Measurements from ENCODE around the gene PPOX. TPM values are rescaled to one million over a fixed set of nuclear protein-coding genes. Genes with fewer than 3 reads are reported as not detected.

Gene PPOX
- total RNA-seq, 1 donor from 2014 or later: 56.5 TPM

- DNase-seq (ENCODE audit: low spot score, unreplicated experiment): no peak
- no peak overlapping the region for H3K4me3 Mint-ChIP-seq (ENCODE audit: low read depth)
- H3K9me3 Mint-ChIP-seq (ENCODE audit: low read depth): no peaks in the 10 kb centered on the region
- H3K27me3 Mint-ChIP-seq: no peaks in the 10 kb centered on the region
- no peaks in the 10 kb centered on the region for H3K36me3 Mint-ChIP-seq (ENCODE audit: insufficient read depth)
- no peak overlapping the region for H3K27ac Mint-ChIP-seq
- TF ChIP-seq CTCF (IDR thresholded peaks at IDR 0.05; ENCODE audit: unreplicated experiment): peak; percentile 65
- H3K4me1 Mint-ChIP-seq (ENCODE audit: low read depth): peaks cover 3% of the 10 kb centered on the region
Observed at GRCh38 chr1:161139766-161140165, 26.5 kb upstream of the PPOX start.

- Mint-ChIP-seq H3K27me3 (no peaks in the 10 kb centered on the region), H3K4me1 (ENCODE audit: low read depth) (peaks cover 3% of the 10 kb centered on the region), H3K36me3 (ENCODE audit: insufficient read depth) (no peaks in the 10 kb centered on the region), H3K9me3 (ENCODE audit: low read depth) (no peaks in the 10 kb centered on the region), H3K27ac (no peak overlapping the region), H3K4me3 (ENCODE audit: low read depth) (no peak overlapping the region)
- no peak for TF ChIP-seq CTCF (IDR thresholded peaks at IDR 0.05; ENCODE audit: unreplicated experiment)
- DNase-seq (ENCODE audit: low spot score, unreplicated experiment): no peak
Observed at GRCh38 chr1:161140755-161141400, 25.3 kb upstream of the PPOX start.

- Mint-ChIP-seq H3K4me1 (ENCODE audit: low read depth) (no peaks in the 10 kb centered on the region), H3K36me3 (ENCODE audit: insufficient read depth) (no peaks in the 10 kb centered on the region), H3K9me3 (ENCODE audit: low read depth) (no peaks in the 10 kb centered on the region), H3K27me3 (no peaks in the 10 kb centered on the region), H3K27ac (no peak overlapping the region), H3K4me3 (ENCODE audit: low read depth) (no peak overlapping the region)
- no peak for TF ChIP-seq CTCF (IDR thresholded peaks at IDR 0.05; ENCODE audit: unreplicated experiment)
- no peak for DNase-seq (ENCODE audit: low spot score, unreplicated experiment)
Observed at GRCh38 chr1:161145832-161146231, 20.4 kb upstream of the PPOX start.

GRCh38 chr1:161153176-161153575, 13.1 kb upstream of the PPOX start:
- TF ChIP-seq CTCF (IDR thresholded peaks at IDR 0.05; ENCODE audit: unreplicated experiment): no peak
- Mint-ChIP-seq H3K4me1 (ENCODE audit: low read depth) (peaks cover 9% of the 10 kb centered on the region), H3K36me3 (ENCODE audit: insufficient read depth) (peaks cover 9% of the 10 kb centered on the region), H3K27ac (peak overlapping the region; percentile 92), H3K4me3 (ENCODE audit: low read depth) (peak overlapping the region; percentile 93), H3K27me3 (no peaks in the 10 kb centered on the region), H3K9me3 (ENCODE audit: low read depth) (no peaks in the 10 kb centered on the region)
- DNase-seq (ENCODE audit: low spot score, unreplicated experiment): no peak

- peak within 1 kb of the TSS; percentile 100 for H3K27ac Mint-ChIP-seq
- TF ChIP-seq CTCF (IDR thresholded peaks at IDR 0.05; ENCODE audit: unreplicated experiment): no peak
- no peaks in the 10 kb centered on the region for H3K9me3 Mint-ChIP-seq (ENCODE audit: low read depth)
- peak within 1 kb of the TSS; percentile 93 for H3K4me3 Mint-ChIP-seq (ENCODE audit: low read depth)
- peaks cover 9% of the 10 kb centered on the region for H3K36me3 Mint-ChIP-seq (ENCODE audit: insufficient read depth)
- peak; percentile 32 for DNase-seq (ENCODE audit: low spot score, unreplicated experiment)
- peaks cover 9% of the 10 kb centered on the region for H3K4me1 Mint-ChIP-seq (ENCODE audit: low read depth)
- no peaks in the 10 kb centered on the region for H3K27me3 Mint-ChIP-seq
Observed at GRCh38 chr1:161153682-161154337, 12.4 kb upstream of the PPOX start, which contains the start of gene UFC1. TSS of gene UFC1 (plus strand) at chr1:161153978. CDS start at chr1:161153998, 20 bp downstream.

Data from progenitor cell of endocrine pancreas (in vitro differentiated cells).